Stimulated activated CD8-positive, alpha-beta memory T cell treated with anti-CD3 and anti-CD28 coated beads, Interleukin-2, amount 100 ng/mL, for 1 hour (primary cell): ENCODE measurements around the gene LIN7C.

Experiments
- DNase-seq, 2 donors: peaks; one replicate each; pipeline ENCODE4 v3.0.0-alpha.2; 2020; ENCODE audit warnings: low read depth in 2 of 2

LIN7C gene

GRCh38 chr11:27447288-27448183 lies 59.0 kb downstream of the LIN7C start:
- DNase-seq, result no peak

- DNase-seq, result no peak
Measured at GRCh38 chr11:27445625-27446024, 60.9 kb downstream of the LIN7C start.

GRCh38 chr11:27444801-27445215 lies 61.8 kb downstream of the LIN7C start:
- DNase-seq, result no peak
